ENCODE results near the gene TGM5.

DNA sequence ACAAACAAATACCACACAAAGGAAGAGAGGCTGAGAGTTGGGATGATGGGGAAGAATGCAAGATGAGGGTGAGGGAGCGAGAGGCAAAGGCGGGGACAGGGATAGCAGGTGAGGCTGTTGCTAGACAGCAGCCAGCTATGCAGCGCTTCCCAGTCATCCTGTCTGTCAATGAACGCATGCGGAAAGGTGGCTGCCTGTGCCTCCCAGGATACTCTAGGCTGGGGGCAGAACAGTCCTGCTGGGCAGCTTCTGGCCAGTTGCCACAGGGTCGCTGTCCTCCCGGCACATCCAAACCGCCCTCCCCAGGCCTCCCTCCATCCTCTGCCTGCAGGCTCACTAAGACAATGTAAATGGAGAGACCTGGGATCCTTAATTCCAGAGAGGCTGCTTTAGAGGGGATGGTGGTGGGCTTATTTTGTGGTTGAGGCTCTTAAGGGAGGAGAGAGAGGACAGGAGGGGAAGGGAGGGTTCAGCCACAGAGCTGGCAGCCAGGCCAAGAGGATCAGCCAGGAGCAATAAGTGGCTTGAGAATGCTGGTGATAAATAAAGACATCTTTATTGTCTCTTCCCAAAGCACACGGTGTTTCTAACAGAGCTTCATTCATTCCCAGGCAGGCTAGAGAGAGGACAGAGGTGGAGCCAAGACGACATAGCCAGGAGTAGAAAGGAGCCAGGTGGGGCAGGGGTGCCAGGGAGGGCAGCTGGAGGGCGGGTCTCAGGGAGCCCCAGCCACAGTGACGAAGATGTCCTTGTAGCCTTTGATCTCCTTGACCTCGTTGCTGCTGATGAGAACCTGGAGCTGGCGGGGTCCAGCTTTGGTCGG, 9.2 kb upstream of the TGM5 start:
- no peak for TF ChIP-seq EZH2 (IDR thresholded peaks at IDR 0.05; ENCODE audit: borderline replicate concordance)
- TF ChIP-seq, protein P1, sequence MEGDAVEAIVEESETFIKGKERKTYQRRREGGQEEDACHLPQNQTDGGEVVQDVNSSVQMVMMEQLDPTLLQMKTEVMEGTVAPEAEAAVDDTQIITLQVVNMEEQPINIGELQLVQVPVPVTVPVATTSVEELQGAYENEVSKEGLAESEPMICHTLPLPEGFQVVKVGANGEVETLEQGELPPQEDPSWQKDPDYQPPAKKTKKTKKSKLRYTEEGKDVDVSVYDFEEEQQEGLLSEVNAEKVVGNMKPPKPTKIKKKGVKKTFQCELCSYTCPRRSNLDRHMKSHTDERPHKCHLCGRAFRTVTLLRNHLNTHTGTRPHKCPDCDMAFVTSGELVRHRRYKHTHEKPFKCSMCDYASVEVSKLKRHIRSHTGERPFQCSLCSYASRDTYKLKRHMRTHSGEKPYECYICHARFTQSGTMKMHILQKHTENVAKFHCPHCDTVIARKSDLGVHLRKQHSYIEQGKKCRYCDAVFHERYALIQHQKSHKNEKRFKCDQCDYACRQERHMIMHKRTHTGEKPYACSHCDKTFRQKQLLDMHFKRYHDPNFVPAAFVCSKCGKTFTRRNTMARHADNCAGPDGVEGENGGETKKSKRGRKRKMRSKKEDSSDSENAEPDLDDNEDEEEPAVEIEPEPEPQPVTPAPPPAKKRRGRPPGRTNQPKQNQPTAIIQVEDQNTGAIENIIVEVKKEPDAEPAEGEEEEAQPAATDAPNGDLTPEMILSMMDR (IDR thresholded peaks at IDR 0.05; ENCODE audit: poor library complexity), result no peak
- TF ChIP-seq EZH2phosphoT487 (IDR thresholded peaks at IDR 0.05; ENCODE audit: low read depth, severe bottlenecking, unreplicated experiment), result no peak

All from hepatocyte (in vitro differentiated cells).